K562 (cell line): ENCODE data around the gene HTR4. TPM values are rescaled to one million over a fixed set of nuclear protein-coding genes. Genes with fewer than 3 reads are reported as not detected.

ENCODE experiments used
- ARID1B ChIP-seq: fragments of 450-650 bp; IDR thresholded peaks from 2 replicates; pipeline ENCODE4 v1.6.1; 2016; ENCODE audit warnings: antibody characterized with exemption, mild to moderate bottlenecking, inconsistent platforms
- CCAR2 ChIP-seq: fragments of 200-400 bp; formaldehyde crosslinking; IDR thresholded peaks from 2 replicates; pipeline ENCODE4 v1.6.1; 2017; ENCODE audit warnings: mild to moderate bottlenecking, low read depth, low read length
- CREB1 ChIP-seq, 2 experiments: sonication (generic) in 1 of 2; formaldehyde crosslinking in 1 of 2; IDR thresholded peaks; 2 replicates each; pipeline versions ENCODE4 v1.6.1 to v1.8.0; 2012 to 2022; ENCODE audit warnings: inconsistent platforms in 1 of 2, mild to moderate bottlenecking in 1 of 2, missing genetic modification reagents in 1 of 2, moderate library complexity in 1 of 2
- CREM ChIP-seq: IDR thresholded peaks from 2 replicates; pipeline ENCODE4 v1.6.1; 2014; ENCODE audit warnings: antibody characterized with exemption, low read depth
- DPF2 ChIP-seq: fragments of 450-650 bp; IDR thresholded peaks from 2 replicates; pipeline ENCODE4 v1.6.1; 2016
- FOSL1 ChIP-seq: fragments of 200-800 bp; sonication (Bioruptor generic); conservative IDR thresholded peaks from 2 replicates; pipeline ENCODE4 v1.6.1; 2016; ENCODE audit warnings: missing genetic modification characterization, missing compliant biosample characterization
- MAX ChIP-seq: sonication (generic); formaldehyde crosslinking; IDR thresholded peaks from 2 replicates; pipeline ENCODE4 v1.9.0; 2022; ENCODE audit warnings: mild to moderate bottlenecking, missing genetic modification reagents
- MLLT1 ChIP-seq, 2 experiments: fragments of 450-650 bp; IDR thresholded peaks; 2 replicates each; pipeline ENCODE4 v1.6.1; 2016
- NR2C1 ChIP-seq, 2 experiments: fragments of 450-650 bp; IDR thresholded peaks; 2 replicates each; pipeline ENCODE4 v1.6.1; 2017; ENCODE audit warnings: mild to moderate bottlenecking in 2 of 2, antibody characterized with exemption in 1 of 2, inconsistent platforms in 1 of 2, missing compliant biosample characterization in 1 of 2, missing genetic modification characterization in 1 of 2
- PKNOX1 ChIP-seq: fragments of 450-650 bp; IDR thresholded peaks from 2 replicates; pipeline ENCODE4 v1.6.1; 2016
- RFX7 ChIP-seq: fragments of 250-450 bp; sonication (Bioruptor Pico); IDR thresholded peaks from 2 replicates; pipeline ENCODE4 v1.5.1; 2021; ENCODE audit warnings: mild to moderate bottlenecking
- SMARCE1 ChIP-seq: fragments of 450-650 bp; IDR thresholded peaks from 2 replicates; pipeline ENCODE4 v1.7.1; 2016; ENCODE audit warnings: mild to moderate bottlenecking
- TAL1 ChIP-seq: fragments of 450-650 bp; IDR thresholded peaks from 2 replicates; pipeline ENCODE4 v1.6.1; 2016; ENCODE audit warnings: mild to moderate bottlenecking
- TEAD4 ChIP-seq, 2 experiments: sonication (generic) in 1 of 2; formaldehyde crosslinking in 1 of 2; IDR thresholded peaks; 2 replicates each; pipeline versions ENCODE4 v1.6.1 to v1.8.0; 2012 to 2022; ENCODE audit warnings: borderline replicate concordance in 1 of 2, inconsistent platforms in 1 of 2, low read length in 1 of 2, mild to moderate bottlenecking in 1 of 2, missing genetic modification reagents in 1 of 2
- TRIM25 ChIP-seq: fragments of 450-650 bp; IDR thresholded peaks from 2 replicates; pipeline ENCODE4 v1.7.0; 2016; ENCODE audit warnings: borderline replicate concordance
- ZFP36 ChIP-seq: fragments of 150-350 bp; IDR thresholded peaks from 2 replicates; pipeline ENCODE4 v1.6.1; 2018; ENCODE audit warnings: low read length, low read depth; ENCODE audit not compliant: partially characterized antibody
- ZNF311 ChIP-seq: fragments of 250-450 bp; sonication (Bioruptor Pico); IDR thresholded peaks from 2 replicates; pipeline ENCODE4 v1.4.0; 2020; ENCODE audit warnings: mild to moderate bottlenecking, moderate library complexity
- ZNF589 ChIP-seq: fragments of 200-800 bp; sonication (Bioruptor generic); IDR thresholded peaks from 2 replicates; pipeline ENCODE4 v1.6.1; 2016; ENCODE audit warnings: low read depth, missing genetic modification characterization, missing compliant biosample characterization
- ZNF785 ChIP-seq: fragments of 250-450 bp; sonication (Bioruptor Pico); IDR thresholded peaks from 2 replicates; pipeline ENCODE4 v1.4.0; 2020; ENCODE audit warnings: mild to moderate bottlenecking
- polyA plus RNA-seq, 8 experiments: library from polyadenylated mRNA; depleted of rRNA in 4 of 8; stranded (reverse) in 5 of 8; unstranded in 3 of 8; fragments of >200 nt; fragmentation: Nextera tagmentation in 2 of 8; fragmentation: Illumina TruSeq in 1 of 8; extraction: Ambion mirVana in 2 of 8; extraction: Trizol in 1 of 8; gene quantifications; 2 replicates each; pipeline versions ENCODE4 v1.2.1 to v1.2.3, GENCODE V29; 2011 to 2014; ENCODE audit warnings: inconsistent platforms in 1 of 8, missing spikeins in 1 of 8
- total RNA-seq, 7 experiments: library from RNA; depleted of rRNA in 6 of 7; stranded (reverse); fragments of >200 nt in 6 of 7; fragmentation: Illumina TruSeq in 2 of 7; extraction: Trizol in 2 of 7; gene quantifications; 2 replicates each; pipeline versions ENCODE4 v1.2.1 to v1.2.3, GENCODE V29; 2011 to 2021; ENCODE audit warnings: low replicate concordance in 1 of 7

The HTR4 gene
- total and polyA plus RNA-seq, 9 of the 15 experiments (the other 6 are each of a cell fraction or from before 2014, with no cell fraction given), result 0.13 TPM; not detected in 8

GRCh38 chr5:148697180-148697808 is 43.0 kb upstream of the HTR4 start (continued):
- peak; percentile 49 for TF ChIP-seq TAL1
- TF ChIP-seq DPF2, result 0 out of 2 replicates have a peak, but pooled peaks have one; percentile 38
- no peak for TF ChIP-seq CCAR2
- peak; percentile 58; the same call in 1 of the 2 replicates for TF ChIP-seq PKNOX1
- no peak for TF ChIP-seq ZNF311 (CRISPR knock-in tag)
- TF ChIP-seq NR2C1 (IDR thresholded peaks at IDR 0.05), result no peak
- no peak for TF ChIP-seq NR2C1 (tag; IDR thresholded peaks at IDR 0.05)
- TF ChIP-seq SMARCE1, result 0 out of 2 replicates have a peak, but pooled peaks have one; percentile 19
- peak; percentile 74 for TF ChIP-seq ARID1B
- TF ChIP-seq MLLT1 (IDR thresholded peaks at IDR 0.05), result no peak
- no peak for TF ChIP-seq TRIM25
- TF ChIP-seq ZNF589, result no peak
- 0 out of 2 replicates have a peak, but pooled peaks have one; percentile 48 for TF ChIP-seq TEAD4 (IDR thresholded peaks at IDR 0.05; ENCODE audit: low read length)
- no peak for TF ChIP-seq TEAD4 (CRISPR knock-in tag; IDR thresholded peaks at IDR 0.05; ENCODE audit: borderline replicate concordance)
- no peak for TF ChIP-seq ZFP36
- TF ChIP-seq MAX (CRISPR knock-in tag), result no peak
- 0 out of 2 replicates have a peak, but pooled peaks have one; percentile 29 for TF ChIP-seq CREB1 (IDR thresholded peaks at IDR 0.05)
- TF ChIP-seq CREB1 (CRISPR knock-in tag; IDR thresholded peaks at IDR 0.05), result no peak
- no peak for TF ChIP-seq RFX7
- TF ChIP-seq FOSL1 (tag), result peak; percentile 79
- no peak for TF ChIP-seq ZNF785 (CRISPR knock-in tag)
- TF ChIP-seq CREM, result peak; percentile 43; the same call in 1 of the 2 replicates
